HG03039 (cell line): Measurements from ENCODE around the gene BRSK2.
"Not testable (repeated sequence)": the region's sequence is repeated elsewhere in the genome, so short reads cannot be mapped to it uniquely, and the experiment has no call there.

Source experiments
- ATAC-seq: cut with Tn5 transposase; IDR thresholded peaks from one replicate; pipeline ENCODE4 v1.9.1; 2021; ENCODE audit warnings: mild to moderate bottlenecking, moderate library complexity; ENCODE audit not compliant: unreplicated experiment

Gene BRSK2

DNA sequence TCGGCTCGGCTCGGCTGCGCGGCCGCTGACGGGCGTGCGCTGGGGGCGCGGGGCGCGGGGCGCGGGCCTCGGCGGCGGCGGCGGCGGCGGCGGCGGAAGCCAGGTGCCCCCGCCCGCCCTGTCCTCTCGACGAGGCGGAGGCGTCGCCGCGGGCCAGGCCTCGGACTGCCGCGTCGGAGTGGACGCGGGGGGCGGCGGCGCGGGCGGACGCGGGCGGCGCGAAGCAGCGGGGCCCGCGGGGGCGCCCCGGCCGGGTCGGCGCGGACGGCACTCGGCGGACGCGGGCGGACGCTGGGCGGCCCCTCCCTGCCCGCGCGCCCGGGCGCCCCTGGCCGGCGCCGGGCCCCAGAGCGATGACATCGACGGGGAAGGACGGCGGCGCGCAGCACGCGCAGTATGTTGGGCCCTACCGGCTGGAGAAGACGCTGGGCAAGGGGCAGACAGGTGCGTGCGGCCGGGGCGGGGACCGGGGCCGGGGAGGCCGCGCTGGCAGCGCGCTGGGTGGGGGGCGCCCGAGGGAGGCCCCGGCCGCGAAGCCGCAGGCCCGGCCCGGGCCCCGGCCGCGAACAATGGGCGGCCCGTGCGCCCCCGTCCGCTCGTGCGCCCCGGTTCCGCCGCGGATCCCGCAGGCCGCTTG lies at the start of gene BRSK2:
TSS of gene BRSK2 (plus strand) at position 3 of the 637 bp plus-strand sequence. CDS start at position 354, 351 bp downstream.
- no peak for ATAC-seq

DNA sequence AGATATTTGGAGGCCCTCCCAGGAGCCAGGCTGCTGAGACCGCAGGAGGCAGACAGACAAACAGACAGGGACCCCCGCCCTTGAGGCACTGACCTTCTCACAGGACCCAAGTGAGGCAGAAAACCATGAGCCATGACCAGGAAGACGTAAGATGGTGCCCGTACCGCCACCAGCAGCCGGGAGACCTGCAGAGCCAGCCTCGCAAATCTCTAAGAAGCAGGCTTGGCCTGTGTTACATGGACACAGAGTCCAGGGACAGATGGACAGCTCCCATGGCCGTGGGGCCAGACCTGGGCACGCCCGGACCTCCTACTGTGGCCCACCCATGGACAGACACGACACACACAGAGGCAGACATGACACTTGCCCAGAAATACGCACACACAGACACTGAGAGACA lies 49.6 kb upstream of the BRSK2 start:
- no peak for ATAC-seq

DNA sequence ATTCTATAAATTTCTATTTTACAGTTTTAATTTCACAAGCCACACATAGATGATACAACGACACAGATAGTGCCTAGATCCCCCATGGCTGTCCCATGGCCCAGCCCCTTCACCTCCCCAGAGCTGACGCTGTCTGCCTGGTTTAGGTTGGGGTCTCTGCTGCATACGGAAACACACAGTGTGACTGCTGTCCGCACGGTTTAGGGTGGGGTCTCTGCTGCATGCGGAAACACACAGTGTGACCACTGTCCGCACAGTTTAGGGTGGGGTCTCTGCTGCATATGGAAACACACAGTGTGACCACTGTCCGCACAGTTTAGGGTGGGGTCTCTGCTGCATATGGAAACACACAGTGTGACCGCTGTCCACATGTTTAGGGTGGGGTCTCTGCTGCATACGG lies 48.5 kb upstream of the BRSK2 start:
- not testable (repeated sequence) for ATAC-seq

DNA sequence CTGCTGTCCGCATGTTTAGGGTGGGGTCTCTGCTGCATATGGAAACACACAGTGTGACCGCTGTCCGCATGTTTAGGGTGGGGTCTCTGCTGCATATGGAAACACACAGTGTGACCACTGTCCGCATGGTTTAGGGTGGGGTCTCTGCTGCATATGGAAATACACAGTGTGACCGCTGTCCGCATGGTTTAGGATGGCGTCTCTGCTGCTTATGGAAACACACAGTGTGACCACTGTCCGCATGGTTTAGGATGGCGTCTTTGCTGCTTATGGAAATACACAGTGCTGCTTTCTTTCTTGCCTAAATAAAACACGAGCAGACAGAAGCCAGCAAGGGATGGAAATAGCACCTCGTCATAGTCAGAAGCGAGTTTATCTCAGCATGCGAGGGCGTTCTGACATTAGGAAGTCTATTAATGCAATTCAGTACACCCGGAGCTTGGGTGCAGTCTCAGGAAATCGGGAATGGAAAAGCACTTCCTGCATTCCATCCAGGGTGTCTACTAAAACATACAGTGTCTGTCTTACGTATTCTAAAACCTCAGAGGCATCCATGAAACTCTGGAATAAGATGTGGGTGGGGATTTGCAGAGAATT lies 47.7 kb upstream of the BRSK2 start:
- no peak for ATAC-seq

DNA sequence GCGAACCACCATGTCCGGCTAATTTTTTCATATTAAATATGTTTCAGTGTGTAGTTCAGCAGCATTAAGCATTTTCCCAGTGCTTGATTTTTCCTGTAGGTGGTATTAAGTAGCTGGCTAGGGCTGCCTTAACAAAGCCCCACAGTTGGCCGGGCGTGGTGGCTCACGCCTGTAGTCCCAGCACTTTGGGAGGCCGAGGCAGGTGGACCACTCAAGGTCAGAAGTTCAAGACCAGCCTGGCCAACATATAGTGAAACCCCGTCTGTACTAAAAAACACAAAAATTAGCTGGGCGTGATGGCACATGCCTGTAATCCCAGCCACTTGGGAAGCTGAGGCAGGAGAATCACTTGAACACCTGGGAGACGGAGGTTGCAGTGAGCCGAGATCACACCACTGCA lies 46.8 kb upstream of the BRSK2 start:
- ATAC-seq: no peak

DNA sequence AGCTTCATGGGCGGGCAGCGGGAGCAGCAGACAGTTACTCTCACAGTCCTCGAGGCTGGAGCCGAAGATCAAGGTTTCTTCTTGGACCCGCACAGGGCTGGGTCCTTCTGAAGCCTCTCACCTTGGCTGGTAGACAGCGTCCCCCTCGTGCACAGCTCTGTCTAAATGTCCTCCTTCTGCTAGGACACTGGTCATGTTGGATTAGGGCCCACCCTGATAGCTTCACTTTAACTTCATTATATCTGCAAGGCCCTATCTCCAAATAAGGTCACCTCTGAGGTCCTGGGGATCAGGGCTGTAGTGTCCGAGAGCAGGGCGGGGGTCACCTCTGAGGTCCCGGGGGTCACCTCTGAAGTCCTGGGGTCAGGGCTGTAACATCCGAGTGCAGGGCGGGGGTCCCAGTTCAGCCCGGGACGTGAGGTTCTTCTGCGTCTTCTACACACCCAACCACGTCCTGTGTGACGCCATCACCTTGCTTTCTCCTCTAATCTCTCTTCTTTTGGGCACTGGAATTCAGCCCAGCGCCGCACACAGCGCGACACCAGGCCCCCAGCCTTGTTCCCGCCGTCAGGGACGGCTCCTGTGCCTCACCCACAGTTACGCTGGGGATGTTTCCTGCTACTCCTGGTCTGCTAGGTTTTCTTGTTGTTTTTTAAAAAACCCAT lies 46.2 kb upstream of the BRSK2 start:
- no peak for ATAC-seq

DNA sequence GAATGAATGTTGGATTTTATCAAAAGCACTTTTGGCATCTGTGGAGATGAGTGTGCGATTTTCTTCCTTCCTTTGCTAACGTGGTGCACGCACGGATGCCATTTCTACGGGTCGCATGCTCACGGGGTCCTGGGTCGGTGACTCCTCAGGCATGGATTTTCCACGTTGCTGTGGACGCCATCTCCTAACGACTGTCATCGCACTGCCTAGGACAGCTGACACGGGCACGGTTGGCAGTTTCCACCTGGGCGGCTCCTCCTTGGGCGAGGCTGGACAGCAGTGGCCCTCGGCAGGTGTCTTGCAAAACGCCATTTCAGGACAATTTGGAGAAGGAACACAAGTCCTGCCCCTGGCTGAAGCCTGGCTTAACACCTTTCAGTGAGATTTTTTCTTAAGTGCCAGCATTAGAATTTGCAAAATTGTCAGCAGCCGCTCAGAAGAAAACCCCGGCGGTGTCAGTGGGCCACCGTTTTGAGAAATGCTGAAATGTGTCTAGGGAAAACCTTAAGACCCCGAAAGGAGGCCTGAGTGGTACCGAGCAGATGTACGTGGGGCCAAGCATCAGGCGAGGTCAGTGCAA lies 45.6 kb upstream of the BRSK2 start:
- no peak for ATAC-seq

DNA sequence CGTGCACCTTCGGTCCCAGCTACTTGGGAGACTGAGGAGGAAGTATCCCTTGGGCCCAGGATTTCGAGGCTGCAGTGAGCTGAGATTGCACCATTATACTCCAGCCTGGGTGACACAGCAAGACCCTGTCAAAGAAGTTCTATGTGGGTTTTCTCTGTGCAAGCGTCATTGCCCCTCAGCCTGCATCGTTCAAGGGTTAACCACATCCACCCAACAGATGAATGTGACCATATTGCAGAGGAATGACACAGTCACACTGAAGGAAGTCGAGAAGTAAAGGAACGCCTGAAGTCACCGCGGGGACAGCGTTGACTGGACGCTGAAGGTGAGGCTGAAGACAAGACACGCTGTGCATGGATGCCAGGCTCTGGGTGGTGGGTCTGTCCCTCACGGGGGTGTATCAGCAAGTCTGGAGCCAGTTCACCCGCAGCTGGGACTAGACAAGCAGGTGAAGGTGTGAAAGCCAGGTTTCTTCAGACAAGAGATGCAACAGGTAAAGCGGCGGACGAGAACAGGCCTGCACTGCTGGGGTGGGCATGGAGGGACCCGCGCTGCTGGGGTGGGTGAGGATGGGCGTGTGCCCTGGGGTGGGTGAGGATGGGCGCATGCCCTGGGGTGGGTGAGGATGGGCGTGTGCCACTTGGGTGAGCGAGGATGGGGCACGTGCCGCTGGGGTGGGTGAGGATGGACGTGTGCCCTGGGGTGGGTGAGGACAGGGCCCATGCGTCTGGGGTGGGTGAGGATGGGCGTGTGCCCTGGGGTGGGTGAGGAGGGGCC lies 43.8 kb upstream of the BRSK2 start:
- no peak for ATAC-seq

DNA sequence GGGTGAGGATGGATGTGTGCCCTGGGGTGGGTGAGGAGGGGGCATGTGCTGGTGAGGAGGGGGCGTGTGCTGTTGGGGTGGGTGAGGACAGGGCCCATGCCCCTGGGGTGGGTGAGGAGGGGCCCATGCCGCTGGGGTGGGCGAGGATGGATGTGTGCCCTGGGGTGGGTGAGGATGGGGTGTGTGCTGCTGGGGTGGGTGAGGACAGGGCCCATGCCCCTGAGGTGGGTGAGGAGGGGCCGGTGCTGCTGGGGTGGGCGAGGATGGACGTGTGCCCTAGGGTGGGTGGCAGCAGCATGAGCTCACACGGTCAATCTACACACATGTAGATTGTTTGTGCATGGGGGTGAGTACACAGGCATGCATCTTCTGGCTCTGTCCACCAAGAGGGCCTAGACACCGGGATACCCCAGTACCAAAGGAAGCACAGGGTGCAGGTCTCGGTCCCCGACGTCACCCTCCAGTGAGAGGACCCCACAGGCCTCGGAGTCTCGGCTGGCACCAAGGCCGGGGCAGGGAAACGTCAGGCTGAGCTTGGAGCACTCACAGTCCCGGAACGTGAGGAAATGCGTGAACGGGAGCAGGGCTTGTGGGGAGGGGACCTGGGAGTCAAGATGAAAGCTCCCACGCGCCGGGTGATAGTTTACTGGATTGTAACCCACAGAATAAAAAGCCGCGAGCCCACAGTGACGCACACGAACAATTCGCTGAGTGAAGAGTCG lies 42.9 kb upstream of the BRSK2 start:
- ATAC-seq: no peak

DNA sequence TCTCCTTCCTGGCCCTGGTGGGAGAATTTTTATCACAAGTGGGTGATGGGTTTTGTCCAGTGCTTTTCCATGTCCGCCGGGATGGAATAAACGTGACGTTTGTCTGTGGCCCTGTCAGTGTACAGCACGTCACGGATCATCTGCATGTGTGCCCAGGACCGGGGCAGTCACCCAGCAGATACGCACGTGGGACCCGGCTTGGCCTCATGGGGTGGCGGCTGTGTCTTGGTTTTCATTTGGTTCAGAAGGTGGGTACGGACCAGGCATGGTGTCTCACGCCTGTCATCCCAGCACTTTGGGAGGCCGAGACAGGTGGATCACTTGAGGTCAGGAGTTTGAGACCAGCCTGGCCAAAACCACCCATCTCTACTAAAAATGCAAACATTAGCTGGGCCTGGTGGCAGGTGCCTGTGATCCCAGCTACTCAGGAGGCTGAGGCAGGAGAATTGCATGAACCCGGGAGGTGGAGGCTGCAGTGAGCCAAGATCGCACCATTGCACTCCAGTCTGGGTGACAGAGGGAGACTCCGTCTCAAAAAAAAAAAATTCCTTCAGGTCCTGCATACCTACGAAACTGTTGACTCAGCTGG lies 42.2 kb upstream of the BRSK2 start:
- ATAC-seq: not testable (repeated sequence)

DNA sequence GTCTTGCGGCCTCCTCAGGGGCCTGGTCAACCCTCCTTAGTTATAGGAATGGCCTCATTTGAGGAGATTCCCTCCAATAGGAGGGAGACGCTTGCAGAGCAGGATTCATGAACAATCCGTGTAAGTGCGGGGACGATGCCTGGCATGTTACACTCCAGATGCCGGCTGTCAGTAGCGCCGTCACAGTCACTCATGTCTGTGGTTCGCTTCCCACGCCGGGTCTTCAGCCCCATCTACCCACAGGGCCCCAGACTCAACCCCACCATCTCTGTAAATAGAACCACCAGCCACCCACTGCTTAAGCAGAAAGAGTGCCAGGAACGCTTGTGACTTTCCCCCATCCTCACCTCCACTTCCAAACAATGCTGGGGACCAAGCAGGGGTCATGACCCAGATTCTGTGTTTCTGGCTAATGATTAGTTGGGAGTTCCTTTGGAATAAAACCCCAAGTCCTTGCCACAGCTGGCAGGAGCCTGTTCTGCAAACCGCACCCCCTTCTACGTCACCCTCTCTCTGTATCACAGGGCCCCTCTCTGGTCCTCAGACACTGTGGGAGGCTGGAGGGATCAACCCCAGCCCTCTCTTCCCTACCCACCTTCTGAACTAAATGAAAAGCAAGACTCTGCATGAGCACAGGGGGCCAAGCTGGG lies 41.5 kb upstream of the BRSK2 start:
- ATAC-seq: no peak

DNA sequence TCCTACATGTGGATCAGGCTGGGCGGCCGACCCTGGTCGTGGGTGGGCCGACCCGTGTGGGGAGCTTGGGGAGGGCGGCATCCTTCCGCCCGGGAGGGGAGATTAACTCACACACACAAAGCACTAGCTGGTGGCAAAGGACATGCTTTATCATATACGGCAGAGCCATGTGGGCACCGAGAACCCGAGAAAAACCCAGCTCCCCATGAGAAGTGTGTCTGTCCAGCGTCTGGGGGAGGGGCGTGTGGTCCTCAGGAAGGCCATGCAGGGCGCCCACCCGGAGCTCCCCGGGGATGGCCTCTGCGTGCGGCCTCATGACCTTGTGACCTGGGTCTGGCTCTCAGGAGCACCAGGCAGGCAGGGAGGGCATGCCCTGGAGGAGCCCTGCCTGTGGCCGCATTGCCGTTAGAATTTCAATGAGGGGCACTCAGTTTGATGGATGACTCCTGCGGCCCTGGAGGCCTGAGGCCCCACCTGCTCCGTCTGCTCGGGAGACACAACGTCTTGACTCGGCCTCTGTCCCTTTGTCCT lies 40.9 kb upstream of the BRSK2 start:
- no peak for ATAC-seq

DNA sequence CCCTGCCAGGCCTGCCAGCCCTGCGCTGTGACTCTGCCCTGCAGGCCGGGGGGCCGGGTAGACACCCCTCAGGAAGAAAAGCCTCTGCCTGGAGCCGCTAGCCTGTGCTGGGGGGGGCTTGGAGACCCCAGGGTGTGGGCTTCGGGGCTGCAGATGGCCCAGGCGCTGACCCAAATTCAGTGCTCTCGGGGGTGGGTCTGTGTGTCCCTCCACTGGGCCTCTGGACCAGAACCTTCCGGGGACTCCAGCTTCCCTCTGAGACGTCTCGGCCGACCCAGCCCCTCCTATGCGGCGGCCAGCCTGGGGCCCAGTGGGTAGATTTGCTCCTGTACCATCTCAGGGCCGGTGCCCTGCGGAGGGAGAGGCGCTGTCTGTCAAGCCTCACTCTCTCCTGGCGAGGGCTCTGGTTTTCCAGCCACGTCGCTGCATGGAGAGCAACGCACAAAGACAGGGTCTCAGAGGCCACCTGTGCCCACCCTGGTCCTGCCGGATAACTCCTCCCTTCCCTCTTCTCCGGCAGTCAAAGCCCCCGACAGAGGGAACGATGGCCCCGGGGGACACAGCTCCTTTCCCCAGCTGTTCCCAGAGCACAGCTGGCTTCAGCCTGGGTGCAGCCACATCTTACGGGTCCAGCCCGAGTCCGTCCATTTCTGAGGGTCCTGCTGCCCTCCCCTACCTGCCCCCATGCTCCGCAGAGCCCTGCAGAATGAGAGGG lies 40.2 kb upstream of the BRSK2 start:
- ATAC-seq: no peak

DNA sequence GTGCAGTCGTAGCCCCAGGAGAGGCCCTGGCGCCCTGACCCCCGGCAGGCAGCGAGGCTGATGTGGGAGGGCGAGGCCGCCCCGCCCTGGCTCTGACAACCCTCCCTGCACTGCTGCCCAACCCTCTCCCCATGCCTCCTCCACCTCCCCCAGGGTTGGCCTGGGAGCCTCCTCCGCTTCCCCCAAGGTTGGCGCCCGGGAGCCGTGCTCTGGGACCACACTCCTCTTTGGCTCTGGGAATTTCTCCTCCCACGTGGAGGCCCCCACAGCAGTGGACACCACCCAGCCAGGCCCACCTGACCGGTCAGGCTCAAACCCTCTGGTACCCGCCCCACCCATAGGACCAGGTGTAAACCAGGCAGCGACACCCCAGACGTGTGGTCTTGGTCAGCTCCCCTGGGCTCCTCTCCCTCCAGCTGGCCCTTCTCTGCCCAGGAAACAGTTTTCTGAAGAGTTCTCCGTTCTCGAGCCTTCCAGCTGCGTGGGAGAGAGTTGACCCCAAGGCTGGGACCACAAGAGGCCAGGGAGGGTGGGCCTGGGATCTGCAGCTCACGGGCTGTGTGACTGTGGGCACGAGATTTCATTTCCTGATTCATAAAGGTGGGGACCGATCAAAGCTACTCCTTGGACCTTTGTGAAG lies 39.5 kb upstream of the BRSK2 start:
- ATAC-seq: no peak

DNA sequence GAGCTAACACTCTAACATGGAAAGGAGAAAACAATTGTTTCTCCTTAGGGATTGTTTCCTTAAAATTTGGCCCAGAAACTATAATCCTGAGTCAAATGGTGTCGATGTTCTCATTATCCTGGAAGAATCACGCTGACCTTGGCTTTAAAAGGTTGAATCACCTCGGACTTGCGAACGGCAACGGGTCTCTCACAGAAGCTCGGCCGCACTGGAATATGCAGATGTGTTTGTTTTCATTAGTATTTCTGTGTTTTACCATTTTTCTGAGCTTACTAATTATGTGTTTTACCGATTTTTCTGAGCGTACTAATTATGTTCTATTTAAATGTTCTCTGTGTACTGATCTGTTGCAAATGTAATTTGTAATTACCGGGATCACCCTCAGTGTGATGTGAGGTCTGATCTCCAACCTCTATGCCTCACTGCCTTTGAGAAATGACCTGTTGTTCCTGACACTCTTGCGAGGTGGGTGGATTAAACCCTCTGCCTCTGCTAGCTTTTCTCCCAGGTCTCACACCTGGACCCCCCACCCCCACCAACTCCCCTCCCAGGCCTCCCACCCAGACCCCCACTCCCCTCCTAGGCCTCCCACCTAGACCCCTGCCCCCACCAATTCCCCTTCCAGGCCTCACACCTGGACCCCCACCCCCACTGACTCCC lies 38.3 kb upstream of the BRSK2 start:
- no peak for ATAC-seq

DNA sequence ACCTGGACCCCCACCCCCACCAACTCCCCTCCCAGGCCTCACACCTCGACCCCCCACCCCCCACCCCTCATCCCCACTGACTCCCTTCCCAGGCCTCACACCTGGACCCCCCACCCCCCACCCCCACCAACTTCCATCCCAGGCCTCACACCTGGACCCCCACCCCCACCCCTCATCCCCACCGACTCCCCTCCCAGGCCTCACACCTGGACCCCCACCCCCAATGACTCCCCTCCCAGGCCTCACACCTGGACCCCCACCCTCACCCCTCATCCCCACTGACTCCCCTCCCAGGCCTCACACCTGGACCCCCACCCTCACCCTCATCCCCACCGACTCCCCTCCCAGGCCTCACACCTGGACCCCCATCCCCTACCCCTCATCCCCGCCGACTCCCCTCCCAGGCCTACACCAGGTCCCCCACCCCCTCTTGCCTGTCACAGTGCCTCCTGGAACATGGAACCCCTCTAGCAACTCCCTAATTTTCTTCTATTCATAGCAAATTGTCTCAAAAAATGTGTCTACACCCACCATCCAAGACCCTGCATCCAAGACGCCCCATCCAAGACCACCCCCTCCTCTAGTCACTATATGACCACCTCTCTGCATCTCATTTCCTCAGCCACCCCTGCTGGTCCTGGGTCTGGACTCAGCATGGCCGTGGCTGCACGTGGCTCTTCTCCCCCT lies 36.9 kb upstream of the BRSK2 start:
- ATAC-seq: no peak

DNA sequence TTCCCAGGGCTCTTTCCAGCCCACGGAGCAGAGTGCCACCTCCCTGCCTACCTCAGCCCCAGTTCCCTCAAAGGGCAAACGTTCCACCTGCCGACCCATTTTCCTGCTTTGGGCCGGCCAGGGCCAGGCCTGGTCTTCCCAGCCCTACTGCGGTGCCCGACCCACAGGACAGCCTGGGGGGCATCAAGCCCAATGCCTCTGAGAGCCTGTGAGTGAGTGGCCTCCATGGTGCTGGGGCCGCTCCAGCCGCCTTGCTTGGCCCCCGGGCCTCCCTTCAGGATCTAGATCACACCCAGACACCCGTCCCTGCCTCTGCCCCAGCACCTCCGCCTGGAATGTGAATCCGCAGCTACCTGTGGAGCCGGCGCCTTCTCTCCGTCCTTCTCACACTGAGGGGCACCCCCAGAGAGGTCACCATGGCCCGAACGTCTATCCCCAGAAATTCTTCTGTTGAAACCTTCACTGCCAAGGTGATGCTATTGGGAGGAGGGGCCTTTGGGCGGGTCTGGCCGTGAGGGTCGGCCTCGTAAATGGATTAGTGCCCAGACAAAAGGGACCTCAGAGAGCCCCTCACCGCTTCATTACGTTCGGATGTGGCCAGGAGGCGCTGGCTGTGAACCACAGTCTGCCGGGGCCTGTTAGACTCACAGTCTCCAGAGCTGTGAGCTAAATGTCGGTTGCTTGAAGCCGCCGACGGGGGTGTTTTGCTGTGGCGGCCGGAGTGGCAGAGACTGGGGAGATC lies 36.2 kb upstream of the BRSK2 start:
- ATAC-seq: no peak
